ENCODE data around the gene SDK1.

Gene SDK1

GRCh38 chr7:3942816-3943745 lies 642.0 kb downstream of the SDK1 start:
- Histone ChIP-seq H2AFZ (ENCODE audit: low read depth, low read length) (no peak overlapping the region), H3K9ac (ENCODE audit: low read depth, low read length) (no peak overlapping the region), H3K36me3 (ENCODE audit: insufficient read depth, low read length) (no peaks in the 10 kb centered on the region), H3K4me2 (ENCODE audit: insufficient read depth, low read length) (no peak overlapping the region), H3K27me3 (ENCODE audit: insufficient read depth, low read length, poor library complexity) (no peaks in the 10 kb centered on the region), H4K20me1 (ENCODE audit: insufficient read depth, low read length) (no peaks in the 10 kb centered on the region), H3K9me3 (ENCODE audit: insufficient read depth, low read length, severe bottlenecking) (peaks cover 2% of the 10 kb centered on the region), H3K27ac (ENCODE audit: low read length) (no peak overlapping the region), H3K4me1 (ENCODE audit: insufficient read depth, low read length) (no peaks in the 10 kb centered on the region), H3K4me3 (ENCODE audit: low read depth in 1 of 2, low read length in 2 of 2) (no peak overlapping the region), H3K79me2 (ENCODE audit: insufficient read depth, low read length) (no peaks in the 10 kb centered on the region)
- DNase-seq, result no peak
- ATAC-seq (ENCODE audit: insufficient read depth, low read depth), result no peak
- TF ChIP-seq EZH2 (IDR thresholded peaks at IDR 0.05; ENCODE audit: borderline replicate concordance, low read depth, low read length, severe bottlenecking) (no peak), CTCF (IDR thresholded peaks at IDR 0.05; ENCODE audit: borderline replicate concordance, extremely low read depth, low read length, poor library complexity, severe bottlenecking) (no peak)

- Histone ChIP-seq H3K36me3 (ENCODE audit: insufficient read depth, low read length) (no peaks in the 10 kb centered on the region), H3K9ac (ENCODE audit: low read depth, low read length) (no peak overlapping the region), H3K4me1 (ENCODE audit: insufficient read depth, low read length) (no peaks in the 10 kb centered on the region), H3K79me2 (ENCODE audit: insufficient read depth, low read length) (no peaks in the 10 kb centered on the region), H3K4me2 (ENCODE audit: insufficient read depth, low read length) (no peak overlapping the region), H3K4me3 (ENCODE audit: low read depth in 1 of 2, low read length in 2 of 2) (no peak overlapping the region), H3K9me3 (ENCODE audit: insufficient read depth, low read length, severe bottlenecking) (peaks cover 2% of the 10 kb centered on the region), H2AFZ (ENCODE audit: low read depth, low read length) (no peak overlapping the region), H4K20me1 (ENCODE audit: insufficient read depth, low read length) (no peaks in the 10 kb centered on the region), H3K27me3 (ENCODE audit: insufficient read depth, low read length, poor library complexity) (no peaks in the 10 kb centered on the region), H3K27ac (ENCODE audit: low read length) (no peak overlapping the region)
- TF ChIP-seq CTCF (IDR thresholded peaks at IDR 0.05; ENCODE audit: borderline replicate concordance, extremely low read depth, low read length, poor library complexity, severe bottlenecking), result no peak
- no peak for TF ChIP-seq EZH2 (IDR thresholded peaks at IDR 0.05; ENCODE audit: borderline replicate concordance, low read depth, low read length, severe bottlenecking)
- ATAC-seq (ENCODE audit: insufficient read depth, low read depth), result no peak
- no peak for DNase-seq
Observed at GRCh38 chr7:3943779-3944520, 642.9 kb downstream of the SDK1 start.

GRCh38 chr7:3949242-3949640 lies 648.2 kb downstream of the SDK1 start:
- H3K4me1 ChIP-seq (ENCODE audit: insufficient read depth, low read length), result no peaks in the 10 kb centered on the region
- no peak overlapping the region for H3K4me3 ChIP-seq (ENCODE audit: low read depth in 1 of 2, low read length in 2 of 2)
- no peak for TF ChIP-seq CTCF (IDR thresholded peaks at IDR 0.05; ENCODE audit: borderline replicate concordance, extremely low read depth, low read length, poor library complexity, severe bottlenecking)
- TF ChIP-seq EZH2 (IDR thresholded peaks at IDR 0.05; ENCODE audit: borderline replicate concordance, low read depth, low read length, severe bottlenecking), result no peak
- no peak for DNase-seq
- no peak overlapping the region for H2AFZ ChIP-seq (ENCODE audit: low read depth, low read length)
- H3K9me3 ChIP-seq (ENCODE audit: insufficient read depth, low read length, severe bottlenecking), result no peaks in the 10 kb centered on the region
- peaks cover 2% of the 10 kb centered on the region for H3K27me3 ChIP-seq (ENCODE audit: insufficient read depth, low read length, poor library complexity)
- H3K36me3 ChIP-seq (ENCODE audit: insufficient read depth, low read length), result no peaks in the 10 kb centered on the region
- H4K20me1 ChIP-seq (ENCODE audit: insufficient read depth, low read length), result no peaks in the 10 kb centered on the region
- no peak for ATAC-seq (ENCODE audit: insufficient read depth, low read depth)
- no peak overlapping the region for H3K27ac ChIP-seq (ENCODE audit: low read length)
- no peaks in the 10 kb centered on the region for H3K79me2 ChIP-seq (ENCODE audit: insufficient read depth, low read length)
- H3K4me2 ChIP-seq (ENCODE audit: insufficient read depth, low read length), result no peak overlapping the region
- H3K9ac ChIP-seq (ENCODE audit: low read depth, low read length), result no peak overlapping the region
